KMS-11 (cell line): ENCODE measurements around the gene NAV2.

Experiments used
- H2AFZ ChIP-seq: fragments of 200-600 bp; sonication (generic); 2 replicates; pipeline ENCODE4 v1.6.1; 2016; ENCODE audit warnings: antibody characterized with exemption, mixed run types, low read depth
- H3K27ac ChIP-seq: fragments of 200-600 bp; sonication (generic); 2 replicates; pipeline ENCODE4 v1.6.1; 2016; ENCODE audit warnings: mild to moderate bottlenecking, mixed run types
- H3K27me3 ChIP-seq: fragments of 200-600 bp; sonication (generic); 2 replicates; pipeline ENCODE4 v1.6.1; 2017; ENCODE audit warnings: mild to moderate bottlenecking, low read depth, mixed run types, moderate library complexity; ENCODE audit not compliant: insufficient read depth
- H3K36me3 ChIP-seq: fragments of 200-600 bp; sonication (generic); 2 replicates; pipeline ENCODE4 v1.6.1; 2017; ENCODE audit warnings: mild to moderate bottlenecking, mixed run types; ENCODE audit not compliant: insufficient read depth
- H3K4me1 ChIP-seq: fragments of 200-600 bp; sonication (generic); 2 replicates; pipeline ENCODE4 v1.6.1; 2016; ENCODE audit warnings: mild to moderate bottlenecking, low read depth, mixed run types; ENCODE audit not compliant: poor library complexity, severe bottlenecking
- H3K4me2 ChIP-seq: fragments of 200-600 bp; sonication (generic); 2 replicates; pipeline ENCODE4 v1.7.0; 2016; ENCODE audit warnings: mild to moderate bottlenecking, mixed run types
- H3K4me3 ChIP-seq: fragments of 200-600 bp; sonication (generic); IDR thresholded peaks from 2 replicates; pipeline ENCODE4 v1.6.1; 2017; ENCODE audit warnings: low read depth, low read length, mixed read lengths; ENCODE audit not compliant: insufficient read depth
- H3K79me2 ChIP-seq: fragments of 200-600 bp; sonication (generic); 2 replicates; pipeline ENCODE4 v1.6.1; 2016; ENCODE audit warnings: low read depth, mixed run types; ENCODE audit not compliant: insufficient read depth
- H3K9ac ChIP-seq: fragments of 200-600 bp; sonication (generic); 2 replicates; pipeline ENCODE4 v1.6.1; 2016; ENCODE audit warnings: mild to moderate bottlenecking, mixed run types
- H4K20me1 ChIP-seq: fragments of 200-600 bp; sonication (generic); 2 replicates; pipeline ENCODE4 v1.6.1; 2016; ENCODE audit warnings: mild to moderate bottlenecking, mixed run types; ENCODE audit not compliant: insufficient read depth
- CTCF ChIP-seq: fragments of 200-600 bp; sonication (generic); conservative IDR thresholded peaks from 2 replicates; pipeline ENCODE4 v1.6.1; 2017; ENCODE audit warnings: low read depth, mild to moderate bottlenecking, antibody characterized with exemption, low read length, moderate library complexity, mixed read lengths

The NAV2 gene

DNA sequence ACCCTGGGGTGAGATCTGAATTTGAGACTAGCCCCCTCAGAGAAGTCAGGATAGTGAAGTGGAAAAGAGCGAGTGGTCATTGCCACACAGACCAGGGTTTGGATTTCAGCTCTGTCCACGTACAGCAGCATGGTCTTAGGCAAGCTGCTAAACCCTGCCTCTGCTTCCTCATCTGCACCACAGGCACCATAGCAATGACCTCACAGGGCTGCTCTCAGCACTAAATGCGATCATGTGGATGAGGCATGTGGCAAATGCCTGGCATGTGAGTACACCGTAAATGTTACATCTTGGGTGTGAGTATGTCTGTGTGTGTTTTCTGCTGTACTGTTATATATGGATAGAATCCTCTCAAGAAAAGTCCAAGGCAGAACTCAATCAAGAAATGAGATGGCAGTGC, 15.8 kb downstream of the NAV2 start:
- H3K27ac ChIP-seq = no peak overlapping the region
- H4K20me1 ChIP-seq = no peaks in the 10 kb centered on the region
- H3K79me2 ChIP-seq = no peaks in the 10 kb centered on the region

GRCh38 chr11:19729141-19729540, 16.5 kb downstream of the NAV2 start:
- Histone ChIP-seq H4K20me1 (no peaks in the 10 kb centered on the region), H3K4me2 (no peak overlapping the region), H3K36me3 (no peaks in the 10 kb centered on the region), H3K79me2 (no peaks in the 10 kb centered on the region), H3K27ac (no peak overlapping the region), H3K27me3 (no peaks in the 10 kb centered on the region), H2AFZ (no peak overlapping the region), H3K4me3 (no peak overlapping the region), H3K4me1 (no peaks in the 10 kb centered on the region), H3K9ac (no peak overlapping the region)
- TF ChIP-seq CTCF = no peak

More for the DNA sequence above, 15.8 kb downstream of the NAV2 start:
- no peaks in the 10 kb centered on the region for H3K4me1 ChIP-seq
- no peak overlapping the region for H3K4me2 ChIP-seq
- no peaks in the 10 kb centered on the region for H3K36me3 ChIP-seq
- H3K4me3 ChIP-seq = no peak overlapping the region
- no peak overlapping the region for H2AFZ ChIP-seq
- H3K27me3 ChIP-seq = no peaks in the 10 kb centered on the region
- no peak for TF ChIP-seq CTCF
- no peak overlapping the region for H3K9ac ChIP-seq

GRCh38 chr11:19730373-19730772, 17.7 kb downstream of the NAV2 start:
- Histone ChIP-seq H3K4me2 (no peak overlapping the region), H3K4me1 (no peaks in the 10 kb centered on the region), H3K9ac (no peak overlapping the region), H3K36me3 (no peaks in the 10 kb centered on the region), H4K20me1 (no peaks in the 10 kb centered on the region), H2AFZ (no peak overlapping the region), H3K79me2 (no peaks in the 10 kb centered on the region), H3K27me3 (no peaks in the 10 kb centered on the region), H3K27ac (no peak overlapping the region), H3K4me3 (no peak overlapping the region)
- no peak for TF ChIP-seq CTCF

- Histone ChIP-seq H3K9ac (no peak overlapping the region), H3K4me2 (no peak overlapping the region), H3K79me2 (no peaks in the 10 kb centered on the region), H4K20me1 (no peaks in the 10 kb centered on the region), H3K27ac (no peak overlapping the region), H3K36me3 (no peaks in the 10 kb centered on the region), H3K27me3 (no peaks in the 10 kb centered on the region), H2AFZ (no peak overlapping the region), H3K4me1 (no peaks in the 10 kb centered on the region), H3K4me3 (no peak overlapping the region)
- no peak for TF ChIP-seq CTCF
These were observed 21.5 kb downstream of the NAV2 start for GRCh38 chr11:19734171-19734570.
